Gastrocnemius medialis (tissue), 4 donors: ENCODE measurements around the gene PARD6A.

Experiments used
- CTCF ChIP-seq, 5 experiments: fragments of 450-650 bp in 3 of 5; fragments of 200-600 bp in 2 of 5; sonication (generic) in 2 of 5; IDR thresholded peaks in 4 of 5; conservative IDR thresholded peaks in 1 of 5; 1 replicate in 4 of 5; 2 replicates in 1 of 5; pipeline ENCODE4 v1.5.1; 2016 to 2019; ENCODE audit warnings: antibody characterized with exemption in 5 of 5, mild to moderate bottlenecking in 3 of 5, moderate library complexity in 3 of 5
- POLR2A ChIP-seq, 2 donors: fragments of 450-650 bp; IDR thresholded peaks; one replicate each; pipeline ENCODE4 v1.6.1; 2017; ENCODE audit warnings: antibody characterized with exemption in 2 of 2, mild to moderate bottlenecking in 2 of 2, moderate library complexity in 2 of 2

GRCh38 chr16:67676516-67676915 is 15.8 kb downstream of the PARD6A start:
- TF ChIP-seq CTCF (IDR thresholded peaks at IDR 0.05 in 4 of 5, conservative IDR thresholded peaks at IDR 0.05 in 1 of 5) (no peak), POLR2A (IDR thresholded peaks at IDR 0.05) (no peak)
